ENCODE results near the gene GALNT7. TPM values are rescaled to one million over a fixed set of nuclear protein-coding genes. Genes with fewer than 3 reads are reported as not detected.

The GALNT7 gene
- polyA plus RNA-seq, 1 donor from 2014 or later: 15.0 TPM

- no peaks in the 10 kb centered on the region for H3F3A ChIP-seq (ENCODE audit: insufficient read depth, low read length, poor library complexity, severe bottlenecking)
- H3K36me3 ChIP-seq (ENCODE audit: insufficient read depth, low read length): no peaks in the 10 kb centered on the region
- no peak overlapping the region for H2AFZ ChIP-seq (ENCODE audit: low read depth, low read length)
- no peak overlapping the region for H3K4me3 ChIP-seq (ENCODE audit: low read length)
- no peaks in the 10 kb centered on the region for H3K9me3 ChIP-seq (ENCODE audit: low read length)
- no peak overlapping the region for H3K27ac ChIP-seq (ENCODE audit: low read length)
- no peak overlapping the region for H3K9ac ChIP-seq (ENCODE audit: low read length)
- no peak overlapping the region for H3K4me2 ChIP-seq (ENCODE audit: low read length)
- no peaks in the 10 kb centered on the region for H4K20me1 ChIP-seq (ENCODE audit: insufficient read depth)
- no peaks in the 10 kb centered on the region for H3K27me3 ChIP-seq (ENCODE audit: insufficient read depth, low read depth, low read length)
- no peaks in the 10 kb centered on the region for H3K79me2 ChIP-seq (replicated peaks; ENCODE audit: insufficient read depth, low read length)
- no peaks in the 10 kb centered on the region for H3K9me2 ChIP-seq (ENCODE audit: insufficient read depth, low read length)
- TF ChIP-seq MXI1 (conservative IDR thresholded peaks at IDR 0.05; ENCODE audit: poor library complexity, severe bottlenecking) (no peak), POLR2AphosphoS5 (IDR thresholded peaks at IDR 0.05) (no peak), EZH2 (IDR thresholded peaks at IDR 0.05; ENCODE audit: borderline replicate concordance, insufficient read depth, low read length, poor library complexity, severe bottlenecking) (no peak), RAD21 (conservative IDR thresholded peaks at IDR 0.05) (no peak), SMC3 (conservative IDR thresholded peaks at IDR 0.05; ENCODE audit: poor library complexity) (no peak), EP300 (conservative IDR thresholded peaks at IDR 0.05; ENCODE audit: poor library complexity, severe bottlenecking) (no peak), REST (IDR thresholded peaks at IDR 0.05; ENCODE audit: borderline replicate concordance) (no peak), CTCF (IDR thresholded peaks at IDR 0.05; ENCODE audit: poor library complexity, severe bottlenecking) (no peak), TAF1 (IDR thresholded peaks at IDR 0.05; ENCODE audit: low read depth) (no peak)
These were observed 114.0 kb downstream of the GALNT7 start for GRCh38 chr4:173282626-173283025.

GRCh38 chr4:173284463-173284862 lies 115.9 kb downstream of the GALNT7 start:
- Histone ChIP-seq H3K4me2 (ENCODE audit: low read length) (no peak overlapping the region), H3K36me3 (ENCODE audit: insufficient read depth, low read length) (no peaks in the 10 kb centered on the region), H3K79me2 (replicated peaks; ENCODE audit: insufficient read depth, low read length) (no peaks in the 10 kb centered on the region), H3K27ac (ENCODE audit: low read length) (no peak overlapping the region), H4K20me1 (ENCODE audit: insufficient read depth) (no peaks in the 10 kb centered on the region), H3K9me3 (ENCODE audit: low read length) (no peaks in the 10 kb centered on the region), H3K9me2 (ENCODE audit: insufficient read depth, low read length) (no peaks in the 10 kb centered on the region), H3K9ac (ENCODE audit: low read length) (no peak overlapping the region), H3K4me3 (ENCODE audit: low read length) (no peak overlapping the region), H3F3A (ENCODE audit: insufficient read depth, low read length, poor library complexity, severe bottlenecking) (no peaks in the 10 kb centered on the region), H2AFZ (ENCODE audit: low read depth, low read length) (no peak overlapping the region), H3K27me3 (ENCODE audit: insufficient read depth, low read depth, low read length) (no peaks in the 10 kb centered on the region)
- no peak for TF ChIP-seq CTCF (IDR thresholded peaks at IDR 0.05; ENCODE audit: poor library complexity, severe bottlenecking)

All from neural cell (in vitro differentiated cells).